ENCODE measurements around the gene RBMXL2.

Gene RBMXL2

DNA sequence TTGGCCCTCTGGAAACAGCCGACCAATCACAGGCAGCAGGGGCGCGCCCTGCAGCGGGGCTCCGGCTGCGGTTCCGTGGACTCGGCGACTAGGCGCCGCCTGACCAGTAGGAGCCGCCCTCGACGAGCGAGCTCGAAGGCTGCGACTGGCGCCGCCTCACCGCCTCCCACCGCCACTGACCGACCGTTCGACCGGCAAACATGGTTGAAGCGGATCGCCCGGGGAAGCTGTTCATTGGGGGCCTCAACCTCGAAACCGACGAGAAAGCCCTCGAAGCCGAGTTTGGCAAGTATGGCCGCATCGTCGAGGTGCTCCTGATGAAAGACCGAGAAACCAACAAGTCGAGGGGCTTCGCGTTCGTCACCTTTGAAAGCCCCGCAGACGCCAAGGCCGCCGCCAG is at the start of gene RBMXL2:
RBMXL2 (plus strand) TSS at position 78 of the 400 bp plus-strand sequence; CDS start at position 201, 123 bp downstream.
- intact Hi-C loops (cut with DNase I) = no loop called here
- no peak for DNase-seq

GRCh38 chr11:7046474-7047175 is 42.2 kb upstream of the RBMXL2 start:
- intact Hi-C loops (cut with DNase I) = no loop called here
- no peak for DNase-seq

- intact Hi-C loops (cut with DNase I) = no loop called here
- no peak for DNase-seq
Measured at GRCh38 chr11:7050191-7050590, 38.6 kb upstream of the RBMXL2 start.

DNA sequence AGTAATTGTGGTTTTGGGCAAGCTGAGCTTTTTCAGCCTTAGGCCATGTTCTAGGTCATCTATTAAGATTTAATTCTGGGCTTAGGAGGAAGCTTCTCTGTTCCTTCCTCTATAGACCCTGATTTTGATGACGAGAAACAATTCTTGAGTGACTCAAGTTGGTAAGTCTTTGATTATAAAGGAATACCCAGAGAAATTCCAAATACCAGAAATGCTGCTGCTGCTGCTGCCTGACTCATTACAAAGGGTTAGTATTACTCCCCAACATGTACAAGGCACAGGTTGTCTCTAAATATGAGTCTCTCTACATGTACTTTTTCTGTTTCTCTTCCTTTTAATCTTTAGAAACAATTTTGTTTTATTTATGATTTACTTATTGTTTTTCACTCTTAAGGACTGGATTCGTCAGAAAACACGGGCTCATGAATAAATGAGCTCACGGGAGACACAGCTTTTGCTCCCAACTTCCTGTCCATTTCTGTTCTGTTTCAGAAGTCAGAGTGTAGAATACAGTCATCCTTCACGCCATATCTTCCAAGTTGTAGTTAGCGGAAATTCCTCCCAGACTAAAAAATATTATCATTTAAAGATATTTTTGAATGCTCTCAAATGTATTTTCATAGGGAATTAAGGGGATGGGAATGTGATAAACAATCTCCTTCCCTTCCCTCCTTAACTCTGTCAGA is 31.8 kb upstream of the RBMXL2 start:
- intact Hi-C loops (cut with DNase I) = no loop called here

DNA sequence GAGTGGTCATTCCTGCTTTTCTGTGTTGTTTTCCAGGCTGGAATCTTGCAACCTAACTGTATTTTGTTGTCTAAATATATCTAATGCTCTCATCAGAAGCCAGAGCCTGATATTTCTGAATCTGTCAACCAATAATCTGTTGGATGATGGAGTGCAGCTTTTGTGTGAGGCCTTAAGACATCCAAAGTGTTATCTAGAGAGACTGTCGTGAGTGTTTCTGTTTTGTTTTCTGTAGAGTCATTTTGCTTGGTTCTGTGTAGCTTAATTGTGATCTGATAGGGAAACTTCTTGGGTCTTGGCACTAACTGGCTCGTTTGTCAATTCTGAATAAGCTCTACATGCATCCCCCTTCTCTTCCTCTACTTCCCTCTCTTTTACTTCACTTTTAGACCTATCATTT is 31.2 kb upstream of the RBMXL2 start:
- DNase-seq = no peak
- intact Hi-C loops (cut with DNase I) = no loop called here

More for the DNA sequence above, 31.8 kb upstream of the RBMXL2 start:
- no peak for DNase-seq

DNA sequence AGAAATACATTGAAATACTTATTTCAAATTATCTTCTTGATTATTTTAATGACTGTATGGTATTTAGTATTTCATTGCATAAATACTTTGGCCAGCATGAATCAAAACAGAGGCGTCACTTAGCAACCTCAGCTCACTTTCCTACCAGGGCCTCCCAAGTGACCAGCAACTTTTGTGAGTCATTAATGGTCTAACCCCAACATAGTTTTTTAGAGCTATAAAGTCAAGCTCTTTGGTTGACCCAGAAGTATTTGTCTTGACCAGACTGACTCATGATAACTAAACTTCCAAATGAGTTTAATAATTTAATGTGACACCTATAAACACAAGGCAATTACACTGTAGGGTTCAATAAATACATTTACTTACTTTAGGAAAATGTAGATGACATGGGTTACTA is 27.9 kb upstream of the RBMXL2 start:
- intact Hi-C loops (cut with DNase I) = no loop called here
- DNase-seq = no peak

DNA sequence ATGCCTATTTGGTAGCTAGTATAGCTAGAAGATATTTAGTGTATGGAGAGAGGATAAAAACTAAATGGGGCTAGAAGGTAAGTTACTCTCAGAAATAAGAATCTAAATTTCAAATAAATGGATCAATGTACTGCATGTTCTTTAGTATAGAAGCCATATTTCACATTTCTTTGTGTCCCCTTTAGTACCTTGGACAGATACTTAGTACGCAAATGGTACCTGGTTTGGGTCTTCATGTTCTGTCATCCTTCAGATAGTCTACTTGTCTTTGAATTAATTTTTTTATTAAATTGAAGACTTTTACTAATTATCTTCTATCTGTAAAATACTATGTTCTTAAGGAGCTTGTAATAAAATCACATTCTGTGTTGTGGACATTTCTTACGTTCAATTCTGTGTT is 26.3 kb upstream of the RBMXL2 start:
- intact Hi-C loops (cut with DNase I) = no loop called here
- no peak for DNase-seq

DNA sequence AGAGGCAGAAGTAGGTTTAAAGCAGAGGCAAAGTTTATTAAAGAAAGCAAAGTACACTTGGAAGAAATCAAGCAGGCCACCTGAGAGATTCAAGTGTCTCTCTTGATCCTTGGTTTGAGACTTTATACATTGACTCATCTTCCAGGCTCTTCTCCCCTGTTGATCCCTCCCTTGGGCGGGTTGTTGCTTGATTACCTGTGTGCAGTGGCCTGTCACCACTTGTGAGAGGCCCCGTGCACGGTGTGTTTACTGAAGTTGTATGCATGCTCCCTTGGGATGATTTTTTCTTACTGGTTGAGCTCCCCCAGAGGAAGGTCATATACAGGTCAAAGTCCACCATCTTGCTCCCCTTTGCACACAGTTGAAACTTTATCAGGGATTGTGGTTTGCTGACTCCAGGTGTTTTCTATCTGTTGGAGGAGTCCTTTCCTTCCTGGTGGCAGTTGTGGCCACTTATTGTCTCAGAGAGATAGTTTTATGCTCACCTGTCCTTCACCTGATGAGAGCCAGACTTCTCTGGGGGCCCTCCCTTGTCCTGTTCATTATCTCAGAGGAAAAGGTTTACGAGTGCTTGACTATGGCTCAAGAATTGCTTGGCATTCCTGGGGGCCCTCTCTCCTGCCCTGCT is 16.3 kb upstream of the RBMXL2 start:
- intact Hi-C loops (cut with DNase I) = no loop called here

GRCh38 chr11:7077101-7077500 is 11.7 kb upstream of the RBMXL2 start:
- DNase-seq = no peak
- intact Hi-C loops (cut with DNase I) = no loop called here

More for the DNA sequence above, 16.3 kb upstream of the RBMXL2 start:
- DNase-seq = no peak

DNA sequence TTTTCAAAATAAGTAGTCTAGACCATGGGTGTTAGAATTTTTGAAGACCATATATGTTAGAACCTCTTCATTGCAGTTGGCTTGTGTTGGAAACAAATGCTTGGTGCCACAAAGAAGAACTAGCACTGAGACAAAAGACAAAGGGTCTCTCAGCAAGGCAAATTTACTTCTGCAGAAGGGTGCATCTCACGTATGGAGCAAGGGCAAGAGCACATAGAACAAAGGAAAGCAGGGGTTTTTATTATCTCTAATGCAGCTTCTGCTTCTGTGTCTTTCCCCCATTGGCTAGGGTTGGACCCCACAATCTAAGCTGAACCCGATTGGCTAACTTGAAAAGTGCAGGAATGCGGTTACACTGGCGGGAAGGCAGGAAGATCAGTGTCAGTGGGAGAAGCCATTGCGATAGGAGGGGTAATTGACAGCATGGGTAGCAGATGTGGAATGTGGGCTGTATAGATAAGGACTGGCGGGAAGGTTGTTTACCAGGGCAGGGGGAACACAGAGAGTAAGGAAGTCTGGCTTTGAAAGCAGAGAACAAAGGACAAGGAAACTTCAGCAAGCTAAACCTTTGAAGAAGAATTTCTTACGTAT is 9.2 kb upstream of the RBMXL2 start:
- no peak for DNase-seq
- intact Hi-C loops (cut with DNase I) = no loop called here

GRCh38 chr11:7080900-7081299 is 7.9 kb upstream of the RBMXL2 start:
- no peak for DNase-seq
- intact Hi-C loops (cut with DNase I) = no loop called here

GRCh38 chr11:7081441-7081840 is 7.4 kb upstream of the RBMXL2 start:
- intact Hi-C loops (cut with DNase I) = no loop called here
- no peak for DNase-seq

- DNase-seq = no peak
- intact Hi-C loops (cut with DNase I) = loop anchor here (10.0 kb wide), 2 partner anchors 605 to 895 kb away; partner anchors contain the start of gene EIF3F
Measured at GRCh38 chr11:7089328-7090251, 792 bp downstream of the RBMXL2 start.

DNA sequence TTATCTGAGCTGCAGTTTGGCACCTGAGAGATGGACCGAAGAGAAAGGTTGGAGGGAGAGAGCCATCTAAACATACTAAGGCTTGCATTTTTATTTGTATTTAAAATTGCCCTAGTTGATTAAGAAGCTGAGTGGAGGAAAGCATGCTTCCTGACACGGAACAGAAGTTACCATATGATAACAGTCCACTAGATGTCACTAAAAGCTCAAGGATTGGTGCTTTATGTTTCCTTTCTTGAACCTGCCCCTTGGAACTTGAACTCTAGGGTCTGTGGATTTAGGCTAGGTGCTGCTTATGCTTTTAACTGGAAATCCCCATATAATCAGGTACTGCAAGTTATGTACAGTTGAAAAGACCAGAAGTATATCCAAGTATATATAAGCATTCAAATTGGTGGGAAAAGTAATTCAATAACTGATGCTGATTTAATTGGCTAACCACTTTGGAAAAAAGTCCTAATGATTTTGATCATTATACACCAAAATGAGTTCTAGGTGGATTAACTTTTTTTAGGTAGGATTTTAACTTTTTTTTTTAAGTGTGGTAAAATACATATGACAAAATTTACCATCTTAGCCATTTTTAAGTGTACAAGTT is 9.5 kb downstream of the RBMXL2 start:
- intact Hi-C loops (cut with DNase I) = loop anchor here (10.0 kb wide), 2 partner anchors 596 to 886 kb away; partner anchors contain the start of gene EIF3F
- peak in 3 of 42 donors; percentile 8 to 46 (median 10) for DNase-seq

DNA sequence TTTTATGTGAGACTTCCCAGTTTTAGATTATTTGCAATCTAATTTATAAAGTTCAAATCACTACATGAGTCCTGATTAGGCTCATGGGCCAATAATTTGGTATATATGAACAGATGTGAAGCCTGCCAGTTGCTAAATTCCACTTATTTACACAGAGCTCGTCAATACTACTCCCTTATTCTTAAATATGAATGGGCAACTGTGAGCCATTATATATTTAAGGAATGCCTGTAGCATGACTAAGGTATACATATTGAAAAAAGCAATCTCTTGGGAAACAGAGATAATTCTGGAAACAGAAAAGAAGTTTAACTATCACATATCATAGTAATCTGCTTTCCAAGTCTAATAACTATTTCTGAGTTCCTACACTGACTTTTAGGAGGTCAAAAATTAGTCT is 27.0 kb downstream of the RBMXL2 start:
- DNase-seq = no peak
- intact Hi-C loops (cut with DNase I) = no loop called here

DNA sequence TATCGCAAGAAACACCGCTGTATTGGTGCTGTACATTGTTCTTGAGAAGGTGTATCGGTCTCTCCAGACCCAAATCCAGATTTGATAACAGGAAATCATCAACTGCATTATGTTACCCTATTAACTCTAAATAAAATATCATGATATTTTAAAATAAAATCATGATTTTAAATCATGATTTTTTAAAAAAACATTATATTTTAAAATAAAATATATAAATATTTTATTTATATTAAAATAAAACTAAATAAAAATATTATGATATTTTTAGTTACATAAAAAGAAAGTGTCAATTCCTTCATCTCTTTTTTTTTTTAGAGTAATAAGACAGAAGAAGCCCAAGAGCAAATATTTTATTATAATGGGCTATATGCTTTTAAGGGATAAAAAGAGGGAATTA is 27.6 kb downstream of the RBMXL2 start:
- intact Hi-C loops (cut with DNase I) = no loop called here
- DNase-seq = no peak

GRCh38 chr11:7138051-7138450 is 49.3 kb downstream of the RBMXL2 start:
- no peak for DNase-seq

More at GRCh38 chr11:7138051-7138450, 49.3 kb downstream of the RBMXL2 start:
- intact Hi-C loops (cut with DNase I) = no loop called here

Measured in head of caudate nucleus (tissue), 42 donors.